CD4-positive, alpha-beta T cell treated with Interleukin-17A for 1 hour (primary cell): ENCODE measurements around the gene GRHL1.
"Not testable (repeated sequence)": the region's sequence is repeated elsewhere in the genome, so short reads cannot be mapped to it uniquely, and the experiment has no call there.

Source experiments
- DNase-seq: peaks from one replicate; pipeline ENCODE4 v3.0.0-alpha.2; 2020

The GRHL1 gene

GRCh38 chr2:9951522-9952285, at the start of gene GRHL1:
Gene GRHL1 (plus strand): TSS chr2:9951693. CDS start chr2:9951834, 141 bp downstream.
- peak; percentile 94 for DNase-seq

GRCh38 chr2:9905413-9905812, 46.1 kb upstream of the GRHL1 start:
- DNase-seq, result no peak

GRCh38 chr2:9907402-9907801, 44.1 kb upstream of the GRHL1 start:
- no peak for DNase-seq

GRCh38 chr2:9908639-9909038, 42.9 kb upstream of the GRHL1 start:
- no peak for DNase-seq

GRCh38 chr2:9909106-9909505, 42.4 kb upstream of the GRHL1 start:
- no peak for DNase-seq

GRCh38 chr2:9910699-9911098, 40.8 kb upstream of the GRHL1 start:
- no peak for DNase-seq

- no peak for DNase-seq
Measured at GRCh38 chr2:9912468-9912867, 39.0 kb upstream of the GRHL1 start.

GRCh38 chr2:9914384-9915065, 37.0 kb upstream of the GRHL1 start:
- no peak for DNase-seq

GRCh38 chr2:9918275-9918674, 33.2 kb upstream of the GRHL1 start:
- DNase-seq, result no peak

- no peak for DNase-seq
Measured at GRCh38 chr2:9919512-9919911, 32.0 kb upstream of the GRHL1 start.

- DNase-seq, result not testable (repeated sequence)
Measured at GRCh38 chr2:9927020-9927419, 24.5 kb upstream of the GRHL1 start.

- DNase-seq, result no peak
Measured at GRCh38 chr2:9937258-9937657, 14.2 kb upstream of the GRHL1 start.

- DNase-seq, result no peak
Measured at GRCh38 chr2:9937968-9938367, 13.5 kb upstream of the GRHL1 start.

GRCh38 chr2:9939587-9940485, 11.7 kb upstream of the GRHL1 start:
- DNase-seq, result no peak

- DNase-seq, result no peak
Measured at GRCh38 chr2:9941196-9941995, 10.1 kb upstream of the GRHL1 start.

- no peak for DNase-seq
Measured at GRCh38 chr2:9941996-9942390, 9.5 kb upstream of the GRHL1 start.

GRCh38 chr2:9944330-9944758, 7.1 kb upstream of the GRHL1 start:
- no peak for DNase-seq

- DNase-seq, result no peak
Measured at GRCh38 chr2:9945596-9945995, 5.9 kb upstream of the GRHL1 start.

- no peak for DNase-seq
Measured at GRCh38 chr2:9946076-9946475, 5.4 kb upstream of the GRHL1 start.

GRCh38 chr2:9946818-9947217, 4.7 kb upstream of the GRHL1 start:
- DNase-seq, result no peak

- DNase-seq, result no peak
Measured at GRCh38 chr2:9948721-9949120, 2.8 kb upstream of the GRHL1 start.

- DNase-seq, result no peak
Measured at GRCh38 chr2:9949239-9949991, 2.1 kb upstream of the GRHL1 start.
